NCI-H146 treated with DMSO at 0.1 percent for 48 hours (cell line): ENCODE results near the gene DMWD.

Experiments used
- DNase-seq: peaks from one replicate; lab custom pipeline; 2025; ENCODE audit not compliant: unreplicated experiment; lab: John Stamatoyannopoulos, UW

Gene DMWD

GRCh38 chr19:45771311-45771933 lies 21.2 kb downstream of the DMWD start:
- no peak for DNase-seq

GRCh38 chr19:45770192-45771101 lies 22.2 kb downstream of the DMWD start:
- DNase-seq = peak; percentile 96

DNA sequence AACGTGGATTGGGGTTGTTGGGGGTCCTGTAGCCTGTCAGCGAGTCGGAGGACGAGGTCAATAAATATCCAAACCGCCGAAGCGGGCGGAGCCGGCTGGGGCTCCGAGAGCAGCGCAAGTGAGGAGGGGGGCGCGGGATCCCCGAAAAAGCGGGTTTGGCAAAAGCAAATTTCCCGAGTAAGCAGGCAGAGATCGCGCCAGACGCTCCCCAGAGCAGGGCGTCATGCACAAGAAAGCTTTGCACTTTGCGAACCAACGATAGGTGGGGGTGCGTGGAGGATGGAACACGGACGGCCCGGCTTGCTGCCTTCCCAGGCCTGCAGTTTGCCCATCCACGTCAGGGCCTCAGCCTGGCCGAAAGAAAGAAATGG lies 22.8 kb downstream of the DMWD start:
- DNase-seq = no peak

- DNase-seq = peak; percentile 88
These were observed 23.5 kb downstream of the DMWD start, which contains the start of gene SIX5 for GRCh38 chr19:45768984-45769782. Gene SIX5 (minus strand): TSS chr19:45769252. CDS start chr19:45768844, 408 bp downstream.

DNA sequence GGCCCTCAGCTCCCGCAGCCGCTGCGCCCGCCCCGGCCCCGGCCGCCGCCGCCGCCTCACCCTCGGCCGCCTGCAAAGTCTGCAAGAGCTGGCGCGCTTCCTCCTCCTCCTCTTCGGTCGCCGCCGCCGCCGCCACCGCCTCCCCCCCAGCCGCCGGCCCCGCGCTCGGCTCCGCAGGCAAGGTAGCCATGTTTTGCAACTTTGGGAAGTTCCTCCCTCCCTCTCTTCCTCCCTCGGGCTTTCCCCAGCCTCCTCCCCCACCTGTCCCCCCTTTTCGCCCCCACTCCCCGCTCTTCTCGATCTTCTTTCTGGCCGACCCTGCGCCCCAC lies 24.0 kb downstream of the DMWD start:
- DNase-seq = no peak

GRCh38 chr19:45767881-45768654 lies 24.6 kb downstream of the DMWD start:
- no peak for DNase-seq

- DNase-seq = no peak
These were observed 25.2 kb downstream of the DMWD start for GRCh38 chr19:45767410-45767880.

GRCh38 chr19:45766869-45767346 lies 25.7 kb downstream of the DMWD start:
- no peak for DNase-seq

DNA sequence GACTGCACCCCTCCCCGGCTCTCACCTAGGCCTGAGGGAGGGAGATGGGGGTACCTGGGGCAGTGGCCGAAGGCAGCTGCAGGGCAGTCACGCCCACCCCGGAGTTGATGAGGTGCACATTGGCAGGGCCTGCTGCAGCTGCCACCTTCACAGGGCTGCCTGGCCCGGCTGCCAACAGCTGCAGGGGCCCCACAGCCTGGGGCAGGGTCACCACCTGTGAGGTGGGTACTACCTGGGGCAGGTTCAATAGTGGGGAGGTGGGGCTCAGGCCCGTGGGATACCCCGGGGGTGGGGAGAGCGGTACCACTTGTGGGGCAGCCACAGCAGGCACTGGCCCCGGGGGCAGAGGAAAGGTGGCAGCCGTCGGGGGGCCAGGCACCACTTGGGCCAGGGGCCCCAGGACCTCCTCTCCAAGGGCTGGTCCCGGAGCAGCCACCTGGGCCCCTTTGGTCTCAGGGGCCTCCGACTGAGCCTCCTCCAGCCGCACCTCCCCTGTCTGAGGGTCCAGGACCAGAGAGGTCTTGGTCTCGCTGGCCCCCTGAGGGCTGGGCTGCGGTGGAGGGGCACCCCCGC lies 26.3 kb downstream of the DMWD start:
- DNase-seq = no peak

- DNase-seq = no peak
These were observed 26.8 kb downstream of the DMWD start for GRCh38 chr19:45765702-45766295.

DNA sequence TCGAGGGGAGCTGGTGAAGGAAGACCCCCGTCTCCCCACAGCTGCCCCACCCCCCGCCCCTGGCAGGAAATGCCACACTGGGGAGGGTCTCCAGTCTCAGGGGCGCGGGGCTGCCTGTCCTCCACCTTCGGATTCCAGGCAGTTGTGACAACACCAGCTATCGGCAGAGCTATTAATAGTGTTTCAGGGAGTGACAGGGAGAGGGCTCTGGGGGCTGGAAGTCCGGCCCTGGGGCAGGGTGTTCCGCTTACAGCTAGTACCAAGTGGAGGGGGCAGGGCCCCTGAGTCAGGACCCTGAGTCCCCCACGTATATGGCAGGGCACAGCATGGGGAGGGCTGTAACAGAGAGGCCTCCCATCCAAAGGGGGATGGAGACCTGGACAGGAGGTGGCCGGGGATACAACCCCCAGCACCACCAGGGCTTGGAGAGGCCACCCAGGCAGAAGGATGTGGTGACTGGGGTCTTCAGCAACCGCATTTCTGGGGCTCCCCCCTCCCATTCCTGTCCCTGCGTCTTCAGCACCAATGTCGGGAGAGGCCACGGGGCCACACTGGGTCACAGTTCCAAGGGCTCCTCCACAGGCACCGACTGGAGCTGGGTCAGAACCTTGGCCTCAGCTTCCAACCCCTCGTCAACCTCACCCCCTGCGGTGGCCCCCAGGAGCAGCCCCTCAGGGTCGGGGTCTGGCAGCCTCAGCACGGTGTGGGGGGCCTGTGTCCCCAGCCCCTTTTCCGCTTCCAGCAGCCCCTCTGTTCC lies 27.5 kb downstream of the DMWD start:
- no peak for DNase-seq

DNA sequence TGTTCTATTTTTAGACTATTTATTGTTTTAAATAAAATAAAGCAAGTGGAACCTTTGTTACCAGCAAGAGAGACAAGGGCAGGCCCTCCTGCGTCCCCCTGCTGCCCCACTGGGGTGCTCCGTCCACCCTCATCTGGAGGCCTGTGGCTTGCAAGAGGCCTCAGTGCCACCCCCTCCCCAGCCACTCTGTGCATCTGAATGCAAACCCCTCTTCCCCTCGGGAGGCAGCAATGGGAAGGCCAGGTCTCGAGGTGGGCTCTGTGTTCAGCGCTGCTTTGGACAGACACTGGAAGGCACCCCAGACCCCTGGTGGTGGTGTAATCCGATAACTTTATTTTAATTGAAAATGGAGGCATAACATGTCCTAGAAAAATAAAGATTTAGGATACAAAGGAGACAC lies 28.2 kb downstream of the DMWD start:
- no peak for DNase-seq

- DNase-seq = no peak
These were observed 28.9 kb downstream of the DMWD start for GRCh38 chr19:45763691-45764294.

GRCh38 chr19:45762870-45763631 lies 29.6 kb downstream of the DMWD start:
- DNase-seq = no peak

DNA sequence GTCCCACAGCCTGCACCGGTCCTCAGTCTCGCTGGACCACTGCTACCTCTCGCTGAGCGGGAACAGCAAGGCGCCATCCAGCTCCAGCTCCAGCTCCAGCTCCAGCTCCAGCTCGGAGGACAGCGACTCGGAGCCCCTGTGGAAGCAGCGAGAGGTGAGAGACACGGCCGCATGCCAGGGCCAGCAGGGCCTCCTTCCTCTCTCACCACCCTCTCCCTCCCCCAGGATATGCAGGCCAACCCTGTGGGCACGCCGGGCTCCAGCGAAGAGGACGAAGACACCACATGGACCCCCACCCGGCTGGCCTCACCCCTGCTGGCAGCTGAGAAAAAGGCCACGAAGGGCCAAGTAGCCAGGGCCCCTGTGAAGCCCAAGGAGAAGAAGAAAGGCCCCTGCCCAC lies 30.9 kb downstream of the DMWD start:
- DNase-seq = no peak

GRCh38 chr19:45758921-45759320 lies 33.7 kb downstream of the DMWD start:
- DNase-seq = no peak

DNA sequence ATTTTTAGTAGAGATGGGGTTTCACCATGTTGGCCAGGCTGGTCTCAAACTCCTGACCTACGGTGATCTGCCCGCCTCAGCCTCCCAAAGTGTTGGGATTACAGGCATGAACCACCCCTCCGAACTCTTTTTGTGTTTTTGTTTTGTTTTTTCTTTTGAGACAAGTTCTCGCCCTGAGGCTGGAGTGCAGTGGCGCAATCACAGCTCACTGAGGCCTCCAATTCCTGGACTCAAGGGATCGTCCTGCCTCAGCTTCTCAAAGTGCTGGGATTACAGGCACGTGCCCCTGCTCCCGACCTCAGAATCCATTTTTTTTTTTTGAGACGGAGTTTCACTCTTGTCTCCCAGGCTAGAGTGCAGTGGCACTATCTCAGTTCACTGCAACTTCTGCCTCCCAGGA lies 35.0 kb downstream of the DMWD start:
- DNase-seq = no peak

- no peak for DNase-seq
These were observed 38.3 kb downstream of the DMWD start for GRCh38 chr19:45754323-45754722.
